Right forelimb (tissue), 1 donor: Measurements from ENCODE around the gene GRXCR2.
A peak's percentile ranks its signal among the peaks of the same experiment; 100 is the strongest.
"Not testable (repeated sequence)": the region's sequence is repeated elsewhere in the genome, so short reads cannot be mapped to it uniquely, and the experiment has no call there.

Source experiments
- DNase-seq: peaks from one replicate; pipeline ENCODE4 v3.0.0-alpha.2; 2018

The GRXCR2 gene

DNA sequence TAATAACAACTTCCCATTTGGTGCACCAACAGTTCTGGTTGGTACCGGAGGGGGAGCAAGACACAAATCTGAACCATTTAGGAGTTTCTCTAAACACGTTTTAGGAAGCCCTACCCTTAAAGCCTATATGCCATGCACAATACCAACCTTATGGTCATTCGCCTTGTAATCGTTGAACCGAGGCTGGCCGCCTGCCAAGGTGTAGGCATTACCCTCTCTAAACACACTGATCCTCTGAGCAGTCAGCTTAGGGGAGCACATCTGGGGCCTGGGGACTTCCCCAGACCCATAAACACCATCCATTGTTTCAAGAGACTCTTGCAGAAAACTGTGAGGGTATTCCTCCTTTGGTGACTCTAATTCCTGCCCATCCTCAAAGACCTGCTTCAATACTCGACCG lies 328 bp downstream of the GRXCR2 start:
- no peak for DNase-seq

DNA sequence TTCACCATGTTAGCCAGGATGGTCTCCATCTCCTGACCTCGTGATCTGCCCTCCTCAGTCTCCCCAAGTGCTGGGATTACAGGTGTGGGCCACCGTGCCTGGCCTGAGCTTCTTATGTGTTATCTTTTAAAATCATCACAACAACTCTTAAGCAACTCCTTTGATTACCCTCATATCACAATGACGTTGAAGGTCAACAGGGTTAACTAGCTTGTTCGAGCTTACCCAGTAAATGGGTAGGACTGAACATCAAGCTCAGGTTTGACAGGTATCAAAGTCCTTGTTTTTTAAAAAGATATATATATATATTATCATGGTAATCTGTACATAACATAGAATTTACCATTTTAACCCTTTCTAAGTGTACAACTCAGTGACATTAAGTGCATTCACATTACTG lies 3.1 kb downstream of the GRXCR2 start:
- DNase-seq, result no peak

DNA sequence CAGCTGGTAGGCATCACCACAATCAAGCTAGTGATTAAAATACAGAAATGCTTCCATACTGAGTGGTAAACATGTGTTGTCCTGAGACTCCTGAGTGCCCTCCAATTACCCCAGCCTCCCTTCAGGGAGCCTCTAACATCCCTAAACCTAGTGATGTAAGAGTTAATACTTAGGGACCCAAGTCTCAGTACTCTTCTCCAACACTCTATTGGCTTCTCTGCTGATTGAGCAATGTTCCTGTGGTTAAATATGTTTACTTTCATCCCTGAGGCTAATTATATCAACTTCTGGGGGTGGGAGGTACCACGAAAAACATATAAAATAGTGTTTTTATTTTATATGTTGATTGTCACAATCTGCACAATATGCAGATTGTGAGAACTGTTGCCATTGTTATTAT lies 5.0 kb downstream of the GRXCR2 start:
- DNase-seq, result no peak

DNA sequence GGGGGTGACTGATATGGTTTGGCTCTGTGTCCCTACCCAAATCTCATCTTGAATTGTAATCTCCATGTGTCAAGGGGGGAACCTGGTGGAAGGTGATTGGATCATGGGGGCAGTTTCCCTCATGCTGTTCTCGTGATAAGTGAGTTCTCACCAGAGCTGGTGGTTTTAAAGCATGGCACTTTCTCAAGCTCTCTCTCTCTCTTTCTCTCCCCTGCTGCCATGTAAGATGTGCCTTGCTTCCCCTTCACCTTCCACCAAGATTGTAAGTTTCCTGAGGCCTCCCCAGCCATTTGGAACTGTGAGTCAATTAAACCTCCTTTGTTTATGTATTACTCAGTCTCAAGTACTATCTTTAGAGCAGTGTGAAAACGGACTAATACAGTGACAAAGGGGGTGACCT lies 8.4 kb downstream of the GRXCR2 start:
- not testable (repeated sequence) for DNase-seq

DNA sequence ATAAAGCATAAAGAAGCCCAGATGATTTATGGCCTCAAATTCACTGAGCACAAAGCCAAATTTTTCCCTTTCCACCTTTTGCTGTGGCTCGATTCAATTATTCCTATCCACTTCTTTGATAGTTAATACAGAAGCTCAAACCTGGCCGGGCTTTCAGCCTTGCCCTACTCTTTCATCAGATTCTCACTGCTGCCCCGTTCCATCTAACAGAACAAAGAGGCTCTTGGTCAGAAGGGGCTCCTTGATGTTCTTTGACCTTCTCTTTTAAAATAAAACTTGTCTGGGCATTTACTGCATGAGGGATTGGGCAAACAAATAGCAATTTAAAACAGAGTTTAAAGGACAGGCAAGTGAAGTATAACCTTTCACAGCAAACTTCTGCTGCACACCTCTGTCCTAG lies 9.8 kb downstream of the GRXCR2 start:
- no peak for DNase-seq

DNA sequence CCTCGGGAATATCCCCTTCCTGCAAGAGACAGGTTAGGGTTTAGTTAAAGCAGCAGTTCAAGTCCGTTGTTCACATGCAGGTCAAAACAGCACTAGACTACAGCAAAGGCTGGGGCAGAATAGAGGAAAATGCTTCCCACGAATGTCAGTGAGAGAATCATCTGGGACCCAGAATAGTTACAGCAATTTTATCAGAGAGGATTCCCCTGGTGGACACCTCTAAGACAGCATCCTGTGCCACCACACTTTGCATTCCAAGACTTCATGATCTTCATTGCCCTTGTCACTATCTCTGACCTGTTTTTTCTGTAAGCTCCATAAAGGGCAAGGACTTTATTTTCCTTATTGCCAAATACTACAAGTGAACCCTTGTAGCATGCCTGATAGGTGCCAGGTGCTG lies 12.9 kb downstream of the GRXCR2 start:
- no peak for DNase-seq

DNA sequence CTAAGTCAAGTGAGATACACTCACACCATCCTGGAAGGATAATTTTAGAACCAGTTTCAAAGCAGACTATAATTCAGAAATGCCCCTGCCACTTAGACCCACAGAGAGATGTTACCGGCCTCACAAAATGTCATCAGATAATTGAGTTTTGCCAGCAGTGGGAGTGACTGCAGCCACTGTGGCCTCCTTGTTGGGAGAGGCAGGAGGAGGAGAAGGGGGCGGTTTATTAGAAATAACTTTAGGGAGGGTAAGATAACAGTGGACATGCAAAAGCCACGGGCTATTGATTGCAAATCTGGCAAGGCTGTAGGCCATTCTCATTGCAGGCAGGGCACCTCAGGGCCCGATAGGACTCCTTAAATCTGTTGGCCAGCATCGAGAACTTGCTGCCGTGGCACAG lies 13.4 kb downstream of the GRXCR2 start:
- DNase-seq, result no peak

DNA sequence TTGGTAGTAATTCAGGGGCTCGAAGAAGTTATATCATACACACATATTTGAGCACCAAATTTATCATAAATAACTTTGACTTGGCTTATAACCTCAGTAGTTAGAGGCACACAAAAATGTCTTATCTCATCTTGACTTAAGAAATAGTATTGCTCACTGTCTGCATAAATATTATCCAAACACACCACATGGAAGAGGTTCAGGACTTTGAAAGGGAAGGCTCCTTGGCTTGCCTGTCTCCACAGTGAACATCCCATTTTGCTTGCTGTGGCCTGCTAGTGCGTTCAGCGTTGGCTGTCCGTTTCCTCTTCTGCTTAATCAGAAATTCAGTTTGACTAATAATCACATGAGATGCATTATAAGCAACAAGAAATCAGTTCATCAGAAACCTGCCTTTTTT lies 13.9 kb downstream of the GRXCR2 start:
- no peak for DNase-seq

DNA sequence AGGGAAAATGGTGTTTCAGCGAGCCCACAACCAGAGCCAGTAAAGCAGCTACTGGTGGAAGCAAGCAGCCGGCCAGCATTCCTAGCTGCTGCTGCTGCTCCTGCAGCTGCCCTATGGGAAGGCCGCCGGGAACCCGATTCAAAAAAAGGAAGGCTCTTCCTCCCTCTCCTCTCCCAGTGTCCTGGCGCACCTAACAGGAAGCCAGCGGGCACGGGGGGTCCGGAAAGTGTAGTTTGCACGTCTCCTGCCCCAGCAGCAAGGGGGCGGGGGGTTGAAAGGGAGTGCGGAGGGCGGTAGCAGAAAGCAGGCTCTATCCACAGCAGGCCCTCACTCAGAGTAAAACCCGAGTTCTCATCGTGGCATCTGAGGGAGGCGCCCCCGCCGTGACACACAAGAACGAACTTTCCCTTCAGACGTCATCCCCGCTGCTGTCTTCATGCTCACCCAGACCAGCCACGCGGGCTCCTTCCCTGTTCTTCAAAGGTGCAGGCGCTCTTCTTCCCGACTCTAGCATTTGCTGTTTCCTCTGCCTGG lies 16.5 kb downstream of the GRXCR2 start:
- DNase-seq, result peak; percentile 79

DNA sequence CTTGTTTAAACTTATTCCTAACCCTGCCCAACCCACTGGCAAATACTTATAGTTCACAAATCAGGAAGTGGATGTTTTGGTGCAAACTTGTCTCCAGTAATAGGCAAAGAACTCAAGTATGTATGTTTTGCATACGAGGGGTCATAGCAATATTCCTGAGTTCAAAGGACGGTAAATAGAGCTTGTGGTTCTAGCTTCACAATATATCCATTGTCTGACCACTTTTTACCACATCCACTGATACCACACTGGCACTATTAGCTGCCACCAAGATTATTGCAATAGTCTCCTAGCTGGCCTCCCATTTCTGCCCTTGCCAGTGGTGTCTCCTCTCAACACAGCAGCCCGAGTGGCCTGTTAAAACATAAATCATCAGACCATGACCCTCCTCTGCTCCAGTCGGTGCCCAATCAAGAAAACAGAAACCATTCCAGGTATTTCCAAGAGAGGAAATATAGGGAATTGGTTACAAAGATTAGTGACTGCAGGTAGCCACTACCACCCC lies 17.0 kb downstream of the GRXCR2 start:
- DNase-seq, result no peak

DNA sequence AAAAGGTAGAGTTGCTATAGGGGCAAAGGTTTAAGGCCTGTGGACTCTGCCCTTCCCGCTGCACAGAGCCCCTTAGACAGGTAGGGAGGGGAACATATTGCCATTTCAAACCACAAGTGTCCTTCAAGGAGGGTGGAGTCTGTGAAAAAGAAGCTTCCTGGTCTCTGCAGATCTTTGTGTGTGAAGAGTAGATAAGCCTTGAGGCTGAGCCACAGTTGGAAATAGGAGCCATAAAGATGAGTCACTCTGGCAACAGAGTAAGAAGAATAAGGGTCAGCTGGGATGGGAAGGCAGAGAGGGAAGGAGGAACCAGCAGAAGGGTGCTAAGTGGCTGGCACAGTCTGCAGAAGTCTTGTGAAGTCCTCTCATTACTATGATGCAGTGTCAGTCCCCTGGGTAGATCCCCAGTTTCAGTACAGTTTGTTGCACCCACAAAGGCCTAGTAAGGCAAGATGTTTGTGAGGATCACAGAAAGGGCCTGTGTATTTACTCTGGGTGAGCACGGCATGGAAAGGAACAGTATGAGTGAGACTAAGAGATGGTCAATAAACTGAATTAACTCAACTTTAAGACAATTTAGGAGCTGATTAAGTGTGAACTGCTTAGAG lies 18.1 kb downstream of the GRXCR2 start:
- DNase-seq, result no peak

DNA sequence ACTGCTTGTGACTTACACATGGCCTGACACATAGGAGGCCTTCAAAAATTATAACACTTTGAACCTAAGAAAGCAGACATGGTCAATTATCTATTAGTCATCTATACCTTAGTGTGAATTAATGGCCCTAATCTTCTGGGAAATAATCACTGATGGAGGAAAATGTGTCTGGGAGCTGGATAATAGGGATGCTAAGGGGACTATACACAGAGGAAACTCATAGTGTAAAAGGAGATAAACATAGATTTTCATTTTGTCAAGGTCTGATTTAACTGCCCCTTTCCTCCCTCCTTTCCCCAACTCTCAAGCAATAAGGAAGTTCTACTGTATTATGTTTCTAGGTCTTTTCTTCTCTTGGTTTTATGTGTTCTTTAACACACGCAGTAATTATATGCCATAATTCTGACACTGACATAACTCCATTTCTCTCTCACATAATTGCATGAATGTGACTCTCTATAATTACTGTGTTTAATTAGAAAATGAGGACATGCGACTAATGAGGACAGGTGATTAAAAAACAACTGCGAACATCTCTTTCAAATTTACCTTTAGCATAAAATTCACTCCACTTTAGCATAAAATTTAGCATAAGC lies 18.9 kb downstream of the GRXCR2 start:
- no peak for DNase-seq

DNA sequence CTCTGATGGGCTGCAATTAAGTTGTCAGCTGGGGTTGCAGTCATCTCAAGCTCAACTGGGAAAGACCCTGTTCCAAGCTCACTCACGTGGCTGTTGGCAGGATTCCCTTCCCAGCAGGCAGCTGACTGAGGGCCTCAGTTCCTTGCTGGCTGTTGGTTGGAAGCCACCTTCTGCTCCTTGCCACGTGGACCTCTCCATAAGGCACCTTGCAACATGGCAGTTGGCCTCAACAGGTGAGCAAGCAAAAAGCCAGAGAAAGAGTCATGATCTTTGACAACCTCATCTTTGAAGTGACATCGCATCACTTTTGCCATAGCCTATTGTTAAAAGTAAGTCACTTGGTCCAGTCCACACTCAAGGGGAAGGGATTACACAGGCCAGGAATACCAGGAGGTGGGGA lies 19.8 kb downstream of the GRXCR2 start:
- no peak for DNase-seq

DNA sequence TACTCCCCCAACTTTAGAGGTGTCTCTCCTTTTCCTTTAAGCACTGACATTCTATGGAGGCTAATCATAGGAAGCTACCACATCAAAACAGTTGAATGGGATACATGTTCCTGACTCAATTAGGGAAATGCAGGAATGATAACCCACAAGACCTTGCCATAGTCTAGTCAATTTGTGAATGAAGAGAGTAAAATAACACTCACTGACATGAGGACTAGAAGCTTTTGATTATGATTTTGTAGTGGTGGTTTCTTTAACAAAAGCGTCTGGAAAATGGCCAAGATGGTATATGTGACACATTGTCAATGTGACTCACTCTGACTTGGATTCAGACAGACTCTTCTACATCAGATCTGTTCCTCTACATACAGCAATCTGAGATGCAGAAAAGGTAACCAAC lies 24.0 kb downstream of the GRXCR2 start:
- no peak for DNase-seq

DNA sequence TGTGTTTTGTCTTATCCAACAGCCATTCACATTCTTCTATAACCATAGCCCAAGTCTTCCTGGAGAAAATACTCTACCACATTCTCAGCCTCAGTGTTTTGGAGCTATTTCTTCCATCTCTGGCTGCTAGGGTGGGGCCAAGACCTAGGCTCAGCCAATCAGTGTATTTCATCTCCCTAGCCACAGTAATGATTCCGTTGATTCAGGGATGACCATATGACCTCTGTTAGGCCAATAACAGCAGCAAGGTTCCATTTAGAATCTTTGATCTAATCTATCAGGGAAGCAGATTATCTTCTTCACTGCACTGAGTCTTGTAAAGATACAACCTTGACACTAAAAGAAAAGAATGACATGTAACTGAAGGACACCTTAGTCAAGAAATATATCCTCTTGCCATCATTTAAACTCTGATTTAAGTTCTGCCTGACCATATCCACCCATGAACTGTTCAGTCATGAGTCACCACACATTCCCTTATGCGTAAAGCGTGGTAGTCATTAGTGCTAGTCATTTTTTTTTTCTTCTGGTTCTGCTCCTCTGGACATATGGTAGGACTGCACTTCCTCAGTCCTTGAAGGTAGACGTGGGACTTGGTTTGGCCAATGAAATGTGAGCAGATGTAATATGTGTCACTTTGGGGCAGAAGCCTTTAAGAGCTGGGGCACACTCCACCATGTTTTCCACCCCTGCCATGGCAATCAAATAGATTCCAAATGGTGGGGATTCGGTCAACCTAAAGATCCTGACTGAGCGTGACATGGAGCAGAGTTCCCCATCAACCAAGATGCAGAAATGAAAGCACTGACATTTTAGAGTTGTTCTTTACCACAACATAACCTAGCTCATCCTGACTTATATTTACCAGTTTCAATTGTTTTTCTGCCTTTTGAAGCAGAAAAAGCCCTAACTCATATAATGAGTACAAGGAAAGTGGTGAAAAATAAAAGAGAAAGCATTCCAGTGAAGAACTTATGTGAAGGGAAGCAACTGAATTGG lies 25.0 kb downstream of the GRXCR2 start:
- no peak for DNase-seq

DNA sequence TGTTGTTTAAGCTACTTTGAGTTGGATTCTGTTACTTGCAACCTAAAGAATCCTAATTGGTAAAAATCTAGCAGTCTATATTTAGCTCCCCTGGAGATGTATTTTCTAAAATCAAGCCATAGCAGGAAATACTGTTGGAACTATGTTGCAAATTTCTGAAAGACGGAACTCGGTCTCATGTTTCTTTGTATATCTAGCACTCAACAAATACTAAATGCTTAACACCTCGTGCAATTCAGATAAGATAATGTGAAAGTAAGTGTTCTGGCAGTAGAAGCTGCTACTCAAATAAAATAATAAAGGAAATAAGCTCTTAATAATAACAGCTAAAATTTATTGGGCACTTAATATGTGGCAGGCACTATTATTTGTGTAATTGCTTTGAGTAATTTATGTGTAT lies 26.7 kb downstream of the GRXCR2 start:
- DNase-seq, result no peak

DNA sequence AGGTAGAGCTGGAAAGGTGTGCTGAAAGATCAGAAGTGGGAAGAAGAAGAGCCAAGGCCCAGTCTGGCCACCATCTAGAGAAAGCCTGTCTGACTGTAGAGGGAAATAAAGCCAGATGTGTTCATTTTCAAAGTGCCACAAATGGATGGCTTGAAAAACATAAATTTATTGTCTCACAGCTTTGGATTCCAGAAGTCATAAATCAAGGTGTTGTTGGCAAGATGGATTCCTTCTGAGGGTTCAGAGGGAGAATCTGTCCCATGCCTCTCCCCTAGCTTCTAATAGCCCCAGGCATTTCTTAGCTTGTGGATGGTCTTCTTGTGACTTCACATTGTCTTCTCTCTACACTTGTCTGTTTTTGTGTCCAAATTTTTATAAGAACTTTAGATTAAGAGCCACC lies 31.5 kb downstream of the GRXCR2 start:
- no peak for DNase-seq

DNA sequence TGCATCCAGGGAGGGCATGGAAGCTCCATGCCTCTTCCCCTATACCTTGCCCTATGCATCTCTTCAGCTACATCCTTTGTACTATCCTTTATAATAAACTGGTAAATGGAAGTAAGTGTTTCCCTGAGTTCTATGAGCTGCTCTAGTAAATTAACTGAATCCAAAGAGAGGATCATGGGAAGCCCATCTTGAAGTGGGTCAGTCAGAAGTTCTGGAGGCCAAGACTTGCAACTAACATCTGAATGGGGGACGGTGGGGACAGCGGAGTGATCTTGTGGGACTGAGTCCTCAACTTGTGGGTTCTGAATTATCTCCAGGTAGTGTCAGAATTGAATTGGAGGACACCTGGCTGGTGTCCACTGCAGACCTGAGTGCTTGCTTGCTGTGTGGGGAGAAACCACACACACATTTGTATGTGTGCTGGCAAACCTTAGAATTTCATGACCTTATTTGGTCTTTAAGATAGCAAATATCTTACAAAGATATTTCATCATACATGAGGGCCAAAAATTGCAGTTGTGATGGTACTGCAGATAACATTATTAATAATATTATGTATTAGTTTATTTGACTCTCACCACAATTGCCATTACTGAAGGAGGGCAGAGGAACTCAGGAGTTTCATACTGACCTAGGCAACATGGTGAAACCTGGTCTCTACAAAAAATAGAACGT lies 32.2 kb downstream of the GRXCR2 start:
- DNase-seq, result no peak

DNA sequence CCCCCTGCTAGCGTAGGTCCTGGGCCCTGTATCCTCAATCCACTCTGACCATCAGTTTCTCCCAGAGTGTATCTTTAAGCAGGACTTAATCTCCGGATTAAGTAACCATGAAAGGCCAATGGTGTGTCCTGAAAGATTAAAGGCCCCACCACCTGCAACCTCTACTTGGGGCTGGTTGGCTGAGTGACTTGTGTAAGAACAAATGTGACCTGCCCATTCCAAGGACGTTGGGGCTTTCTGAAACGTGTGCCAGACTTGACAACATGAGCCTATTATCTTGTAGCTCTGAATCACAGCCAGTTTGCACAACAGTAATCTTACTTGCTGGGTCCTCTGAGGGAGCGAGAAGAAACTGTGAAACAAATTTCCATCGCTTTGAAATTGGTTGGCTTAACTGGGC lies 34.5 kb downstream of the GRXCR2 start:
- no peak for DNase-seq

DNA sequence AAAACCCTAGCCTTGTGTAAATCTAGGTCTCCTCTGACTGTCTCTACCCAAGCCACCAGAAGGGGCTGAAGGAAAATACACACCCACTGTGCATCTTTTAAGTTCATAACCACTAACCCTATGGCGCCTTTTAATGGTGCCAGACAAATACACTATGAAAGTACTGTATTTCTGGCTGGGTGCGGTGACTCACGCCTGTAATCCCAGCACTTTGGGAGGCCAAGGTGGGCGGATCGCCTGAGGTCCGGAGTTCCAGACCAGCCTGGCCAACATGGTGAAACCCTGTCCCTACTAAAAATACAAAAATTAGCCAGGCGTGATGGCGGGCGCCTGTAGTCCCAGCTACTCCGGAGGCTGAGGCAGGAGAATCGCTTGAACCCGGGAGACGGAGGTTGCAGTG lies 36.6 kb downstream of the GRXCR2 start:
- not testable (repeated sequence) for DNase-seq

DNA sequence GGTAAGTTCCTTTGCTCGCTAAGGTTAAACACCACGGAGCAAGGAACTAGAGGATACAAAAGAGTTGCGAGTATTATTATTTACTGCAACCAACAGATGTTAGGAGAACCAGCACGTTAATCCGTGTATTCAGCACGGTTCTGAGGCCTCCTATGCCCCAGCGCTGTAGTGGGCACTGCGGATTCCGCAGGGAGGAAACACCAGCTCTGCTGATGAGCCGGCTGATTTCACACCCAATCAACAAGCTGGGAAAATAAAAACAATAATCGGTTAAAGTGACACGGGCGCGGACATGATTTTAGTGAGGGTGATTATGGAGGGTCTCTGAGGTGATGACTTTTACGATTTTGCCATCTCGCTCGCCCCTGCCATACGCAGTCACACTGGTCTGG lies 37.0 kb downstream of the GRXCR2 start:
- peak; percentile 51 for DNase-seq

DNA sequence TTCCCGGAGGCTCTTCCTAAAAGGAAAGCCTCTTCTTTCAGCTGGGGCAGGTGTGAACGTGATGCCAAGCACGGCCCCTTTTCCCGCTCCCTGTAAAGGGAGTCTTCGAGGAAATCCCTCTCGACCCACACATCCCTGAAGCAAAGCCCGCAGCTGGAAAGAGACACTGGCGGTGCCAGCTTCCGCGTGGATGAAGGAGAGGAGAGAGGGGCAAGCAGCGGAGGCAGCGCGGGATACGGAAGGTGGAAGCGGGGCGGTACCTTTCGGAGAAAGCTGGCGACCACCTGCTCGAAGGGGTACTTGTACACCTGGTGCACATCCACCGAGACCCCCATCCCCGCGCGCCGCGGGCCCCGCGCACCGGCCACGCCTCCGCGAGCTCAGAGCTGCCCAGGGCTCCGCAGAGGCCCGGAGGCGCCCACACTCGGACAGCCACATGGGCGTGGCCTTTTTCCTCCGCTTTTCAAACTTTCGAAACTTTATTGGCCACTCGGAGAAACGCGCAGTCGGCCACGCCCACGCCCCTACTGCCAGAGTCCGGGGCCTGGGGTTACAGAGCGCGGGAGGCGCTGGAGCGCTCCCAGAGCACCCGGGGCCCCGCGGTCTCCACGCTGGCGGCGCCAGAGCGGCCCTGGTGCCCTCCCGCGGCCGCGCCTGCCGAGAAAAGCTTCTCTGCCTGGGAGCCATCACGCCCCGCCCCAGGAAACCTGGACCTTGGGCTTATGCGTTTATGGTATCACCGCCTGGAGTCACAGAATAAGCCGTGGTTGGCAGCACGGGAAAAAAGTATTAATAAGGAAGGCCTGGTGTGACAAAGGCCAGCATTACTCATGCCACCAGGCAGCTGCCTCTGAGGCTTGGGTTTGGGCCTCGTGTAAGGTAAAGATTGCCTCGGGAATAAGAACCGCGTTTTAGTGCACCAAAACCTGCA lies 37.6 kb downstream of the GRXCR2 start, which contains the start of gene PRELID2:
PRELID2 (minus strand) TSS at position 426 of the 931 bp plus-strand sequence; CDS start at position 335, 91 bp downstream.
- peak; percentile 93 for DNase-seq
